GM19239 (cell line): Measurements from ENCODE around the gene CTIF.

Experiments
- DNase-seq: peaks from one replicate; pipeline ENCODE4 v3.0.0; 2011; ENCODE audit warnings: low spot score; ENCODE audit not compliant: insufficient read length
- FAIRE-seq: peaks from 2 replicates; lab custom pipeline; 2011; peaks lifted over from hg19 to GRCh38; lab: Jason Lieb, UNC

The CTIF gene

DNA sequence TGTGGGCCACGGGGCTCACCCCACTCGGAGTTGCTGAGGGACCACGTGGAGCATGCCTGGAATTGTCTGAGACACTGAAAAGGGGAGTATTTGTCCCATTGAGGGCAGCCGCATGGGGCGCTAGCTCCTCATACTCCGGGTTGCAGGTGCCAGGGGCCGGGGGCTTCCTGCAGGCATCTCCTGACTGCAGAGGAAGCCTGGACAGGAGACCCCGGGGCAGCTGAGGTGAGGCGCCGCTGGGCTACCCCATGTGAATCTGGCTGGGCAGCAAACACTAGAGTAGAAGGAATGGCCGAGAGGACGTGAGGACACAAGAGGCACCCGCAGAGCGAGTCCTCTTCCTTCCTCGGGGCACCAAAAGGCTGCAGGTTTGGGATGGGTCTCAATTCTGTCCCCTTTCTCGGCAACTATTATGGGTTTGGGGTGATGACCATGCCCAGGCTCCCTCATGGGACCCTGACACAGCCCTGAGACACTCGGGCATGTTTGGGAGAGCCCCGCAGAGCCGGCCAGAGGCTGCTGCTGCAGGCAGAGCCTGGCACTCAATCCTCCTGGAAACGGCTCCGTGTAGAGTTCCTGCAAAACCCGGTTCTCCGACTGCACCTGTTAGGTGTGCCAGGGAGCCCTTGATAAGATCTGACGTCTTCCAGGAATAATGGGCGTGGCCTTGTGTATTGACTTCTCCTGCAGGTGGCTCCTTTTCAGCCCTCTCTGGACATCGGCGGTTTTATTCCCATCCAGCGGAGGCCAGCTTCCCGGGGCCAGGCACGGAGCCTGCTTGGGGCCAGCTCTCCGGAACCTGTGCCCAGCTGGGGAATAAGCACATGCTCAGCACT is 77.0 kb downstream of the CTIF start:
- FAIRE-seq (no peak), DNase-seq (no peak)

DNA sequence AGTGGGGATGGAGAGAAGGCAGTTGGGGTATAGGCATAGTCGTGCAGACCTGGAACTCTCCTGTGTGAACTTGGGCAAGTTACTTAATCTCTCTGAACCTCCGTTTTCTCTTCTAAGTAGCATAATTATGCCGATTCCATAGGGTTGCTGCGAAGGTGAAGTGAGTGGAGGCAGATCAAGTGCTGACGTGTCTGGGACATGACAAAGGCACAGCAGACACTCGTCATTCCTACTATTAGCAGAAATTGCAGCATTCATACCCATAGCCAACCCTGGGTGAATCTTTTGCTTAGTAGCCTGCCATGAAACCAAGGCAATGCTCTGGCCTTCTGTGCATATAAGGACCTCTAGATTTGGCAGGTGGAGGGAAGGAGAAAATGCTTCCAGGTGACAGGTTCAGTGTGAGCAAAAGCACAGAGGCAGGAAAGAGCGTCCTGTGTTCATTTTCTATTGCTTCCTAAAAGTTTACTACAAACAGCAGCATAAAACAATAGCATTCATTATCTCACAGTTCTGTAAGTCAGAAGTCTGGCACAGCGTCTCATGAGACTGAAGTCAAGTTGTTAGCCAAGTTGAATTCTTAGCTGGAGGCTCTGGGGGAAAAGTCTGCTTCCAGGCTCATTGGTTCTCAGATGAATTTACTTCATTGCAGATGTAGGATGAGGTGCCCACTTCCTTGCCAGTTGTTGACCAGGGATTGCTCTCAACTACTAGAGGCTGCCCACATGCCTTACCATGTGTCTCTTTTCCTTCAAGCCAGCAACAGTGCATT is 77.8 kb downstream of the CTIF start:
- FAIRE-seq (no peak), DNase-seq (no peak)

DNA sequence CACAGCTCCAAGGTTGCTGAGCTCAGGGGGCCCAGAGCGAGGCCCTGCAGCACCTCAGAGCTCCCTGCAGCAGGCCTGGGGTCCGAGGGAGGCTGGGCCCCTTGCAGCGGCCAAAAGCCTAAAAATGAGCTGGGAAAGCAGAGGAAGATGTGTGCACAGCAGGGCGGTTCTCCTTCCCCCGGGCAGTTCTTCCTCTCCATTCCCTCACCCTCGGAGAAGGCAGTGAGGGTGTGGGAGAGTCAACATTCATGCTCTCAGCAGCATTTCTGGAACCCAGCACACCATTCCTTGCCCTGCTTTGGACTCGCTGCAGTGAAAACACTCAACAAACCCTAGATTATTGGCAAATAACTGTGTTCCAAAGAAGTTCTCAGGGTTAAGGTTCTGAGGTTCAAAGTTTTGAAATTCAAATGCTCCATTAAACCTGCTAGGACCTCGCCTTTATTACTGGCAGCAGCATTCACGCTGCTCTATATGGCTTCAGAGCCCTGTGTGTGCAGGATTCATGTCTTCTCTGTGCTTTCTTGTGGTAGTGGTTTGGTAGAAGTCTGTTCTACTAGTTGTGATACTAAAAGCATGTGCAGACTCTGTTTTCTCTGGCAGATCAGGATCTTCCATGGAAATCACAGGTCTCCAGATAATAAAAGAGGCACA is 79.1 kb downstream of the CTIF start:
- DNase-seq (no peak), FAIRE-seq (no peak)

DNA sequence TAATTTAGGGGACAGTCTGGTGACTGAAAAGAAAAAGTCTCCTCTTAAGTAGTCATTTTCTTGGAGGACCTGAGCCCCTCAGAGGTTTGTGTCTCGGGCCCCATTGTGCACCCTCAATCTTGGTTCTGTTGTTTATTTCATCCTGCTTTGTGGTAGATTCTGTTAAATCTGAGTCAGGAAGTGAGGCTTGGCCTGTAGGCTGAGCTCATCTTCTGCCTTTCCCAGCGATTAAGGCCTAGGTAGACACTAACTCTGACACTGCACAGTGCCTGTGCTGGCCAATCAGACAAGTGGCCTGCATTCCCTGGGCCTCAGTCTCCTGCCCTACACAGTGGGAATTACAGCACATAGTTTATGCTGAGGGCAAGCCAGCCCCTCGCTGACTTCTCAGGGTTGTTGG is 80.2 kb downstream of the CTIF start:
- DNase-seq, result no peak
- FAIRE-seq, result no peak

DNA sequence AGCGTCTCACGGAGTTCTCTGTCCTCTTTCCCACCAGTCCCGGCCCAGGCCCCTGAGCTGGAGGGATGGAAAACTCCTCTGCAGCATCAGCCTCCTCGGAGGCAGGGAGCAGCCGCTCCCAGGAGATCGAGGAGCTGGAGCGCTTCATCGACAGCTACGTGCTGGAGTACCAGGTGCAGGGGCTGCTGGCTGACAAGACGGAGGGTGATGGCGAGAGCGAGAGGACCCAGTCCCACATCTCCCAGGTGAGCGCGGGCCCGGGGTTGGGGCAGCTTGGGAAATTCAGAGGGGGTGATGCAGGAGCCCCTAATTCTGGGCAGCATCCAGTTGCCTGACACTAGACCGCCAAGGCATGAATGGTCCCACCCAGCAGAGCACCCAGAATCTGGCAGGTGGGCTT is 80.7 kb downstream of the CTIF start:
- FAIRE-seq (no peak), DNase-seq (no peak)

DNA sequence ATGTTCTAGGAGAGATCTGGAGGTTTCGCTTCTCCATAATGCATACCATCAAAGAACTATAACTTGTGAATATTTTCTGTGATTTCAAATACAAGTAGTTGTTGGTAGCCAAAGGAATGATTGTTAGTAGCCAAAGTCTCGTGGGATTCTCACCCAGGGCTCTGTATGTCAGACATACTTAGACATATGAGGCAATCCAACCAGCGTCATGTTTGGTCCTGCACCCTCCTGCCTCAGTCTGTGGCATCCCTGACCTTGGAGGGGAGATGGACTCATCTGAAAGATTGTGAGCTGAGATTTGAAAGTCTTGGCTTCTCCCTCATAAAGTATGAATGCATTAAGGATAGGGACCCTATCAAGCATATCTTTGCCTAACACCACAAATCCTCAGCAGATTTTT is 81.2 kb downstream of the CTIF start:
- FAIRE-seq (no peak), DNase-seq (no peak)

DNA sequence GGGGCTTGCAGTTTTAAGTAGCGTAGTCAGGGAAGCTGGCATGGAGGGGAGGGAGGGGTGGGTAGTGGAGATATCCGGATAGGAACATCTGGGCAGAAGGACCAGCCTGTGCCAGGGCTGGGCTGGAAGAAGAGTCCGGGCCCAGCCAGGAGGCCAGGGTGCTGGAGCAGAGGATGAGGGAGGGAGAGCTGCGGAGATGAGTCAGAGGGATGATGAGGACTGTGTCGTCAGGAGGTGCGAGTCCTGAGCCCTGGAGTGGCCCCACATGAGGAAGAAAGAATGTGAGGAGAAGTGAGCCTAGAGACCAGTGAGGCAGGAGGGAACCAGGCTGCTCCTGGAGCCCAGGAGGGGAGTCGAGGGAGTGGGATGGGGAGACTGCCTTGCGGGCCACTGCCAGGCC is 82.4 kb downstream of the CTIF start:
- DNase-seq (no peak), FAIRE-seq (no peak)

DNA sequence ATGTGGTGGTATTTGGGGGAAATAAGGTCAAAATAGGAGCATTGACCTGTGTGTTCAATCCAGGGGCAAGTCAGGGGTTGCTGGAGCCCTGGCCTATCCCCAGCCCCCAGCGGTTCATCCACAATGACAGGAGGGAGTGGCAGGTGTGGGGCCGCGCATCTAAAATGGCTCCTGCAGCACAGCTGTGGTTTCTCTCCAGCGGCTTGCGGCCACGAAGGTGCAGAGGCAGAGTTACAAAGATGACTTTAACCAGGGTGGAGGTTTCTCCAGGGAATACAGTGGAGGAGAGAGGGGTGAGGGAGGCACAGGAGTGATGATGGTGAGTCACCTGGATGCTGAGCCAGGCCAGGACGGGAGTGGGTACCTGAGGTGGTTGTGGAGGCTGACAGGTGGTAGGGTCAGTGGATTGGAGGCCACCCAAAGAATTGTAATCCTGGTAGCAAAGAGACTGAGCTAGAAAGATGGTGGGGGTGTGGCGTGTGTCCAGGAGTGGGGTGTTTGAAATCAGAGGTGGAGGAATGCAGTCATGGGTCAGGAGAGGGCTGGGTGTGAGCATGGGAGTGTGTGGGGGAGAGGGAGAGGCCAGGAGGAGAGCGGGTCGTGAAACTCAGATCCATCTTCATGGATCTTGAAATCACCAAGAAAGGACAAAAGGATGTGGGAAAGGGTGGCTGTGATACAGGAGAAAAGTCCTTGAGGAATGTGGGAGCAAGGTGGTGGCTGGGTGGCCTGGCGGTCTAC is 83.2 kb downstream of the CTIF start:
- no peak for DNase-seq
- FAIRE-seq, result no peak

DNA sequence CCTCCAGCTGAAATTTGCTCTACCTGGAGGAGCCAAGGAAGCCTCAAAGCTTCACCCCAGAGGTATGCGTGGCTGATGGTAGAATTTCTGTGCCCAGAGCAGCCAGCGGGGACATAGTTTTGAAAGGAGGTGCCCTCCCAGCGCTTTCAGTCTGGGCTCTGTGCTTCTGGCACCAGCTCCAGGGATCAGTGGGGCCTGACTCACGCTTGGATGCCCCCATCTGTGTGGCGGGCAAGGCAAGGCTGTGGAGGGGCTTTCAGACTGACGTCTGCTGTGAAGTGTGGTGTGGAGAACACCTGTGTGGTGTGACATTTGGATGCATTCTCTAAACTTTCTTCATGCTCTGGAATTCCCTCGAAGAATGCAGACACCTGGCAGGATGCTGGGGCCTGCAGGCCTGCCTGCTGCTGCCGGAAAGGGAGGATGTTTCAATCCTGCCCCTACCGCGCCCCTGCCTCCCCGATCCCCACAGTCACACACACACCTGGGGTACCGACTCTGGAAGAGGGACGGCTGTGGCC is 84.1 kb downstream of the CTIF start:
- no peak for FAIRE-seq
- DNase-seq, result no peak

DNA sequence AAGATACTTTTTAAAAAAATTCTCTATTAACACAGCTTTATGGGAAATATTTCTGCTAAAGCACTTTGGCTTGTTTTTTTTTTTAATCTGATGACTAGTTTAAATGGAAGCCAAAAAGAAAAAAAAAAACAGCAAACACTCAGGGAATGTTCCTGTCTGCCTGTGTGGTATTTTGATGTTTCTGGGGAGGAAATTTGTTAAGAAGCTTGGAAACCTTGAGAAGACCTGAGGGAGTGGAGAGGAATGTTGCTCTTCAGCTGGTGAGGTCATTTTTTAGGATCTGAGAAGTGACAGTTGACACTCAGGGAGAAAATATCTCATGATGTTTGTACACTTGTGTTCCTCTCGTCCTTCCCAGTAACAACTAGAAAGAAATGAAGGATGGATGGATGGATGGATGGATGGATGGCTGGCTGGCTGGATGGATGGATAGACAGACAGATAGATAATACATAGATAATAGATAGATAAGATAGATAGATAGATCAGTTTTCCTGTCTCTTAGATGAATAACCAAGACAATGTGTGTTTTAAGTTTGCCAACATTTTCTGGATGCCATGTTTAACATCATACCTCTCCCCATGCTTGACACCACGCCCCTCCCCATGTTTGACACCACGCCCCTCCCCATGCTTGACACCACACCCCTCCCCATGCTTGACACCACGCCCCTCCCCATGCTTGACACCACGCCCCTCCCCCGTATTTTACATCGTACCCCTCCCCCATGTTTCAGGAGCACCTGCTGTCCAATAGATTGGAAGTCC is 84.8 kb downstream of the CTIF start:
- DNase-seq (no peak), FAIRE-seq (peak; percentile 11)

DNA sequence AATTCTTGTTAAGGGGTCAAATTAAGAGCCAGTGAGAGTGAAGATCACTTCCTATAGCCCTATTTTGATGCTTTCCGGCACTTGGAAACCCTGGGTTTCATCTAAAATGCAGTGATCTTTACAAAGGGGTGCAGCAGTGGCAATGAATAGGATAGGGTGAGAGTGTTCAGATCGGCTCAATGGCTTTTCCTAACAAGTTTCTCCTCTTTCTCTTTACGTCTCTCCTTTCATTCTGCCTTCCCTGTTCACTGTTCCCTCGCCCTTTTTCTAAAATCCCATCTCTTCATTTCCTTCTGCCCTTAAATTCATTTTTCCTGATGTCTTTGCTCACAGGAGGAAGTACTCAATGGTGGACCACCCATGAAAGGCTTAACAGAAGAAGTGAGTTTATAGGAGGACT is 86.0 kb downstream of the CTIF start:
- DNase-seq, result no peak
- no peak for FAIRE-seq

DNA sequence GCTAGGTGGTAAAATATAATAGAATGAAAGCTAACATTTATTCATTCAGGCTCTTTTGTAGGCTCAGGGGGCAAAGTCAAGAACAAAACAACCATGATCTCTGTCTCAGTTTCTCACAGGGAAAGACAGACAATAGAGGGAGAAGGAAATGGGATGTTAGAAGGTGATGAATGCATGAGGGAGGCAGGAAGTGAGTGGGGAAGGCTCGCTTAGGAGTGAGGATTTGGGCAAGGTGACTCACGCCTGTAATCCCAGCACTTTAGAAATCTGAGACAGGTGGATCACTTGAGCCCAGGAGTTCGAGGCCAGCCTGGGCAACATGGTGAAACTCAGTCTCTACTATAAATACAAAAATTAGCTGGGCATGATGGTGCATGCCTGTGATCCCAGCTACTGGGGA is 88.4 kb downstream of the CTIF start:
- DNase-seq (no peak), FAIRE-seq (no peak)

DNA sequence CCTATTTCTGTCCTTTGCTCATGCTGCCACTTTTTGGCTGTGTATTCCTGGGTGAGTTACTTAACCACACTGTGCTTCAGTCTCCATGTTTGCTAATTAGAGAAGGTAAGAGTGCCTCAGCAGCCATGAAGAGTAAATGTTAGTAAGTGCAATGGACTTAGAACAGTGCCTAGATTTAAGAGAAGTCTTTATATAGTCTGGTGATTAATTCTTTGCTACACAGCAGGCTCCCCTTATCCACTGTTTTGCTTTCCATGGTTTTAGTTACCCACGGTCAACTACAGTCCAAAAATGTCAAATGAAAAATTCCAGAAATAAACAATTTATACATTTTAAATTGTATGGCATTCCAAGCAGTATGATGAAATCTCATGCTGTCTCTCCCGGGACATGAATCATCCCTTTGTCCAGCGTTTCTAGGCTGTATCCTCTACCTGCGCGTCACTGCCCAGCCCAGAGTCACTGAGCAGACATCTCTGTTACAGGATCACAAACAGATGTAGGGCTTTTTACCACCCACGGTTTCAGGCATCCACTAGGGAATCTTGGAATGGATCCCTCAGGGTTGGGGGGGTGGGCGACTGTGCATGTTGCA is 91.0 kb downstream of the CTIF start:
- FAIRE-seq (no peak), DNase-seq (no peak)

DNA sequence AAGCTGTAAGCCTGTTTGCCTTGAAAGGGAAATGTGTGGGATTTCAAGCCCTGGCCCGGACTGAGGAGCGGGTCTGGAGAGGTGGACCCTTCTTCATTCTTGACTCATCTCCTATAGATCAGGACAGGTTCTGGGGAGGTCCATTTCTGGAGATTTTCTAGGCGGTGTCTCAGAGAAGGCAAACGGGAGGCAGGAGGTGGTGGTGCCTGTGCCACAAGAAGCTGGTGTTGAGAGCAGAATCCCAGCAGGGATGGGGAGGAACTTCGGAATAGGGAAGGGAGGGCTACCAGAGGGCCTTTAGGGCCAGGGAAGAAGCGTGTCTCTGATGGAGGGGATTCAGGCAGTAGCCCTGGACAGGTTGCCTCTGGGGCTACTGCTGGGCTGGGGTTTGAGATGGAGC is 93.0 kb downstream of the CTIF start:
- FAIRE-seq, result no peak
- no peak for DNase-seq

DNA sequence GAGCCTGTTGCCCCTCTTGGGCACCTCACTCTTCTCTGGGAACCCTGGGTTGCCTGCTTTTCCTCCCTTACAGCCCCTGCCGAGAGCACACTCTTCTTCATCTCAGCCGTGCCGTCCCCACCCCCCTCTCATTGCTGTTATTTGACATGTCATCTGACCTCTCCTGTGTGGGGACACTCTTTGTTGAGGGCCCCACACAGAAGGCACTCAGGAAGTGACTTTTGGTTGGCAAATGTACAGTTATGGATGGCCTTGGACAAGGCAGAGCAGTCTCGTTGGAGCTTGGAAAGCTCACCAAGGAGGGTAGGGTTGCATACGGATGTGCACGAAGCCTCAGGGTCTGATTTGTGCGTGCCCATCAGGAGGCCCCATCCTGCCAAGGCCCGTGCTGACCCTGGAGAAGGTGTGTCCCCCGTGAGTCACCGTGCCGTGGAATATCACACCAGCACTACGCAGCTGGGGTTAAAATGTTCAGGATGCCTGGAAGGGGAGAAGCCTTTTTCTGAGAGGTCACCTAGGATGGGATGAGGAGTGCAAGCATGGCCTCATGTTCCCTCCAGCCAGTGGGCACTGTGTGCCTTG is 93.9 kb downstream of the CTIF start:
- DNase-seq (no peak), FAIRE-seq (no peak)

DNA sequence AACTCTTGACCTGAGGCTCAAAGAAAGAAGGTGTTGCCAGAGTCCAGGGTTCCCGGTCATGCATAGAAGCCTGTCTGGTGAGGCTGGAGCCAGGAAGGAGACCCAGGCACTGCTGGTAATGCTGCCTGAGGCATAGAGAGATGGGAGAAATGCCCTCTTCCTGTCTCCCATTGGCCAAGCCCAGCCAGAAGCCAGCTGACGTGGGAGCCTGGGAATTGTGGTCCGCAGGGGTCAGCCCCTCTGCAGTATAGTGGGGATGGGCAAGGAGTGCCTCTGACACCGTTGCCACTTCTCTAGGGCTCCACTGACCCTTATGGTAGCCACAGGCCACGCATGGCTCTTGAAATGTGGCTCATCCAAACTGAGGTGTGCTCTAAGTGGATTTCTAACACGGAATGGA is 95.7 kb downstream of the CTIF start:
- FAIRE-seq (no peak), DNase-seq (no peak)

DNA sequence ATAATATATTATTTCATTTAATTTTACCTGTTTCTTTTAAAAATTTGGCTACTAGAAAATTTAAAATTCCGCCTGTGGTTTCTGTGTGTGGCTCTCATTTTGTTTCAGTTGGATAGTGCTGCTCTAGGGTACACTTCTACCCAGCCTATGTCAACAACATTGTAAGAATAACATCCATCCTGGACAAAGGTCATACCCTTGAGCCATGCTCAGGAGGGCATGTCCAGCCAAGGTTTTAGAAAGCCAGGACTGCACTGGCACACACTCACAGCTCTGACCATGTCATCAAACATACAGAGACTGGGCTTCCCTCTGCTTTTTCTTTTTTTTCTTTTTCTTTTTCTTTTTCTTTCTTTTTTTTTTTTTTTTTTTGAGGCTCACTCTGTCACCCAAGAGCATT is 96.1 kb downstream of the CTIF start:
- DNase-seq (no peak), FAIRE-seq (no peak)

DNA sequence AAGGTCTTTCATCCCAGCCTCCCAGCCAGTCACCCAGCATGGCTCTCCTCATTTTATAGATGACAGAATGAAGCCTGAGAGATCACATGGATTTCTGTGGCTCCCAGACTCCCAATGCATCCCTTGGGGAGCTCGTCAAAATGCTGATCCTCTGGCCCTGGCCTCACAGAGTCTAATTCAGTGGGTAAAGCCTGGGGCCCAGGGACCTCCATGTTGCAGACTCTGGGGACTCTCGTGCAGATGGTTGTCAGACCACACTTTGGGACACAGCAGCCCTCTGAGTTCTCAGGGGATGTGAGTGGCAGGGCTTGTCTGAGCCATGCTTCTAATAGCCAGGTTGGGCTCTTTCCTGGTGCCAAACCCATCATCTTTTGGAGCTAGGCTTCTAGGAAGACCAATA is 97.0 kb downstream of the CTIF start:
- no peak for DNase-seq
- FAIRE-seq, result no peak

DNA sequence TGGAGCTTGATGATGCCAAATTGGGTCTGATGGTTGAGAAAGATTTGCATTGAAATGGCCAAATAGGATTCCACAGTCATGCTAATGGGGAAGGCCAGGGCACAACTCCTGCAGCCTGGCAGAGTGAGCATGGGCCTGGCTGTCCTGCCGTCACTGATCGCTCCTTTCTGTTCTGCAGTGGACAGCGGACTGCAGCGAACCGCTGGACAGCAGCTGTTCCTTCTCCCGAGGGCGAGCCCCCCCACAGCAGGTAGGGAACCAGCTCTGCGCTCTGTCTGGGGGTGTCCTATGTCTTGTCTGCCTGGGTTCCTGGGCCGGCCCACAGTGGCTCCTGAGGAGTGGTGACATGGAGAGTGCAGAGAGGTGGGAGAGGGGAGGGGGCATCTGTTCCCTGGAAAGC is 97.6 kb downstream of the CTIF start:
- no peak for FAIRE-seq
- no peak for DNase-seq
